Measurements from ENCODE around the gene FAM168A.

The FAM168A gene, protein sequence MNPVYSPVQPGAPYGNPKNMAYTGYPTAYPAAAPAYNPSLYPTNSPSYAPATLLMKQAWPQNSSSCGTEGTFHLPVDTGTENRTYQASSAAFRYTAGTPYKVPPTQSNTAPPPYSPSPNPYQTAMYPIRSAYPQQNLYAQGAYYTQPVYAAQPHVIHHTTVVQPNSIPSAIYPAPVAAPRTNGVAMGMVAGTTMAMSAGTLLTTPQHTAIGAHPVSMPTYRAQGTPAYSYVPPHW

DNA sequence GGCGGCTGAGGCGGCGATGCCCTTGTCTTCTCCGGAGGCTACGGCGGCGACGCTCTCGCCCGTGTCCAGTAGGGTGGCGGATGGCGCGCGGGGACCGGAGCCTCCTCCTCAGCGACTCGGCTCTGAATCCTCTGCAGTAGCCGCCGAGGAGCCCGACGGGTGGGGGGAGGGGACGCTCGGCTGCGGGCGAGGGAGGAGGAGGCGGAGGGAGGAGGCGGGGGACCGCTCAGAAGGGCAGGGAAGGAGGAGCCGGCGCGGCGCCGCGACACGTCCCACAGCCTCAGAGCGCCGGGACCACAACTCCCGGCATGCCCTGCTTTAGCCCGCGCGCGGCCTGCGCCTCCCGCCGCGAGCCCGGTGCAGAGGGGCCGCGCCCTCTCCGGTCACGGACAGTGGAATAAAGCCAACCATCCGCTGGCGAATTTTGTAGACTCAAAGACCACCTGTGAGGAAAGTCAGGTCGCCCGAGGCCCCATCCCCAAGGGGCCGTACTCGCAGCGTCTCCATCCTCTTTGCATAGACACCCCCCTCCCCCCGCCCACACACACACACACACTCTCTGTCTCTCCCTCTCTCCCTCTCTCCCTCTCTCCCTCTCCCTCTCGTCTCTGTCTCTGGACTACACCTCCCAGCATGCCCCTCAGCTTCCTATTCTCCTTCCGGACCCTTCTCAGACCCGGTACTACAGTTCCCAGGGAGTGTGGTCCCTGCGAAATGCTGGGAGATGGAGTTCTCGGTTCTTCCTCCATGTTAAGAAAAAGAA is at the start of gene FAM168A:
TSS of gene FAM168A (minus strand) at position 157 of the 763 bp plus-strand sequence. CDS start 129,638 bp downstream, outside the sequence.
- no peaks in the 10 kb centered on the region for H3K36me3 ChIP-seq (ENCODE audit: control insufficient read depth, insufficient read depth, low read length)
- H3K9me3 ChIP-seq (ENCODE audit: control insufficient read depth, insufficient read depth, low read length) = no peaks in the 10 kb centered on the region
- H3K27ac ChIP-seq (ENCODE audit: low read depth, low read length) = peak within 1 kb of the TSS; percentile 90
- peak within 1 kb of the TSS; percentile 88 for H3K4me3 ChIP-seq (ENCODE audit: low read depth, low read length)
- peaks cover 21% of the 10 kb centered on the region for H3K4me1 ChIP-seq (ENCODE audit: control insufficient read depth, insufficient read depth, low read length)
- no peaks in the 10 kb centered on the region for H3K27me3 ChIP-seq (ENCODE audit: control insufficient read depth, insufficient read depth, low read length)
- peak within 1 kb of the TSS; percentile 70 for H3K9ac ChIP-seq (ENCODE audit: low read depth, low read length)

DNA sequence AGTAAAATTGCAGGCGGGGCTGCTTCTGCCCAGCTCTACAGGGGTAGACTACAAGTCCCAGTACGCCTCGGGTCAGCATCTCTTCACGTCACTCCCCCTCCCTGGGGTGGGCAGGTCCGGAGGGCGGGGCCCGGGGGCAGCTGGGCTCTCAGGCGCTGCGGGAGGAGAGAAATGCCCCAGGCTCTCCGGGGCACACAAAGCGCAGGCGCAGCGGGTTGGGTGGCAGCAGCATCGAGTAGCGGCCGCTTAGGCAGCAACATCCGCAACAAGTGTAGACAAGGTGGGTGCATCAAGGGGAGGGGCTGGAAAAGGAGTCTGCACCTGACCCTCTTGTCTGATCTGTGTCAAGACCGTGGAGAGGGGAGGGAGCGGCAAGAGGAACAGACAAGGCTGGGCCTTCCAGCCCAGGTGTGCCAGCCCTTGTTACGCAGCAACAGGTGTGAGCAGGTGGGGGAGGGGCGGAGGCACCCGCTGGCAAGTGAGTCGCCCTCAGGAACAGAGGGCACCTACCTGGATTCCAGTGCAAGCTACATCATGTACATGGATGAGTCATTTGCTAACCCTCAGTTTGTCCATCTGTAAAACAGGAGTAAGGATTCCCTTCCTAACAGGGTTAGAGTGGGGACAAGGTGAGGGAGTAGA is 49.7 kb upstream of the FAM168A start:
- no peak overlapping the region for H3K9ac ChIP-seq (ENCODE audit: low read depth, low read length)
- peaks cover 9% of the 10 kb centered on the region; the same call in 1 of the 2 replicates for H3K27me3 ChIP-seq (ENCODE audit: control insufficient read depth, insufficient read depth, low read length)
- H3K4me3 ChIP-seq (ENCODE audit: low read depth, low read length) = peak overlapping the region; percentile 67
- H3K4me1 ChIP-seq (ENCODE audit: control insufficient read depth, insufficient read depth, low read length) = peaks cover 36% of the 10 kb centered on the region
- no peaks in the 10 kb centered on the region for H3K9me3 ChIP-seq (ENCODE audit: control insufficient read depth, insufficient read depth, low read length)
- H3K36me3 ChIP-seq (ENCODE audit: control insufficient read depth, insufficient read depth, low read length) = no peaks in the 10 kb centered on the region
- H3K27ac ChIP-seq (ENCODE audit: low read depth, low read length) = no peak overlapping the region

DNA sequence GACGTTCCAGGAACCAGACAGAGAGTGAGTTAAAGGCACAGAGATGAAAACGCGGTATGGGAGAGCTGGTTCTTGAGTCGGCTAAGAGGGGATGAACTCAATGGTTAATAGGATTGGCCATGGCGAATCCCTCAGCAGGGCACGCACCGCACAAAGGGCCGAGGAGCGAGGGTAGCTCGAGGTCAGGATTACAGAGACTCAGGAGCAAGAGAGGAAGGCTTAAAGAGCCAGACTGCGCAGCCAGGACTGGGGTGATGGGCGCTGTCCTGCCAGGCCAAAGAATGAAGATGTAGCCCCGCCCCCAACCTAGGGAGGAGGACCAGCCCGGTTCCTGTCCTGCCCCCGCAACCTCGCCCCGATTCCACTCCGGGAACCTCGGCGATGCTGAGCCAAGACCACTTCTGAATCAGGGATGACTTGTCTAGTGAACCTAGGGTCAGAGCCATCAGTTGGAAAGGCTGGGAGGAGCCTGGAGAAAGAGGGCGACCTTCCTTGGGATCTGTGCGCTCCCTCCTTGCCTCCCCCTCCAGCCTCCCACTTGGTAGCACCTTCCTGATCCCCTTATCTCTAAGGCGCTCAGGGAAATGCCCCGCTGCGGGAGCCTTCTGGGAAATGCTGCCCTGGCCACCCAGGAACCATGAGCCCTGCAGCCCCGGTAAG is 48.2 kb upstream of the FAM168A start, which contains the start of gene PLEKHB1:
TSS of gene PLEKHB1 (plus strand) at position 610 of the 660 bp plus-strand sequence. CDS start at position 638, 28 bp downstream.
- Histone ChIP-seq H3K4me3 (ENCODE audit: low read depth, low read length) (peak within 1 kb of the TSS; percentile 64), H3K36me3 (ENCODE audit: control insufficient read depth, insufficient read depth, low read length) (no peaks in the 10 kb centered on the region), H3K4me1 (ENCODE audit: control insufficient read depth, insufficient read depth, low read length) (peaks cover 32% of the 10 kb centered on the region), H3K9ac (ENCODE audit: low read depth, low read length) (peak within 1 kb of the TSS; percentile 44; the same call in 1 of the 2 replicates), H3K27me3 (ENCODE audit: control insufficient read depth, insufficient read depth, low read length) (peaks cover 9% of the 10 kb centered on the region; the same call in 1 of the 2 replicates), H3K9me3 (ENCODE audit: control insufficient read depth, insufficient read depth, low read length) (no peaks in the 10 kb centered on the region), H3K27ac (ENCODE audit: low read depth, low read length) (peak within 1 kb of the TSS; percentile 71)

DNA sequence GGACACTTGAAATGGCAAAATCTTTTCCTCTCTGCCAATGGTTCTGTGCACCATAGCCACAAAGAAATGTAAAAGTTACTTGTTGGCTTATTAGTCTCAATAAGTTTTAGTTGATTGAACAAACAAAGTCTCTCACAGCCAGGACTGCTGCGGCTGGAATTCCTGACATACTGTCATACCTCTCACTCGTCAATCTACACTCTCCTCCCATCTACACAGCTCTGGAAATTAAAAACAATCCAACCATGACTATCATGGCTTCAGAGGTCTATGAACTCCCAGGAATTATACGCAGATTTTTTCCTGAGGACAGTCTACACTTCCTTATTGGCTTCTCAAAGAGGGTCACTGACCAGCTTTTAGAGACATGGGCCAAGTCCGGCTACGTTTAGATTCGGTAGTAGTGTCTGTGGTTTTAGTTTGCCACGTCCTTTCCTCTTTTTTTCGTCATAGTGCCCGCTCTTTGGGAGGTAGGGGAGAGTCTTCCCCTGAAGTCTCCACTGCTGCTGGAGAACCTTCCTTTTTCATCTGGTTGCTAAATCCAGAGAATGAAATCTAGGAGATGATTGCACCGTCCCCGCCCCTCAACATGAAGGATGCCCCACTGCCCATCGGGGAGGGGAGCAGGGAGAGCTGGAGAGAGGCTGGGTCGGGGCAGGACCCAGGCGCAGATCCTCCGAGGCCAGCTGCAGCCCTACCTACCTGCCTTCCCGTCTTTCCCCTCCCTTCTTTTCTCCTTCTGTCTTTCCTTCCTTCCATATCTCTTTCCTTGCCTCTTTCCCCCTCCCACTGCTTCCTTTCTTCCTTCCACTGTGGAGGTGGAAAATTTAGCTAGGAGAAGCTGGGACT is 47.4 kb upstream of the FAM168A start:
- Histone ChIP-seq H3K4me3 (ENCODE audit: low read depth, low read length) (peak overlapping the region; percentile 64), H3K36me3 (ENCODE audit: control insufficient read depth, insufficient read depth, low read length) (no peaks in the 10 kb centered on the region), H3K4me1 (ENCODE audit: control insufficient read depth, insufficient read depth, low read length) (peaks cover 32% of the 10 kb centered on the region), H3K9me3 (ENCODE audit: control insufficient read depth, insufficient read depth, low read length) (no peaks in the 10 kb centered on the region), H3K27ac (ENCODE audit: low read depth, low read length) (peak overlapping the region; percentile 71), H3K9ac (ENCODE audit: low read depth, low read length) (peak overlapping the region; percentile 44; the same call in 1 of the 2 replicates), H3K27me3 (ENCODE audit: control insufficient read depth, insufficient read depth, low read length) (peaks cover 9% of the 10 kb centered on the region; the same call in 1 of the 2 replicates)

DNA sequence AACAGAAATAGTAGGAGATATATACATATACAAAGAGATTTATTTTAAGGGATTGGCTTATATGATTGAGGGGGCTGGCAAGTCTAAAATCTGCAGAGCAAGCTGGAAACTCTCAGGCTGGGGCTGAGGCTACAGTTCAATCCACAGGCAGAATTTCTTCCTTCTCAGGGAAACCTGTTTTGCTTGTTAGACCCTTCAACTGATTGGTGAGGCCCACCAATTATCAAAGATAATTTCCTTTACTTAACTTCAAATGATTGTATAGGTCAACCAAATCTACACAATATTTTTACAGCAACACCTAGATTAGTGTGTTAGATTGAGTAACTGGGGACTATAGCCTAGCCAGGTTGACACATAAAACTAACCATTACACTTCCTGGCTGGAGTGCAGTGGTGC is 43.8 kb upstream of the FAM168A start:
- Histone ChIP-seq H3K4me3 (ENCODE audit: low read depth, low read length) (no peak overlapping the region), H3K36me3 (ENCODE audit: control insufficient read depth, insufficient read depth, low read length) (no peaks in the 10 kb centered on the region), H3K27me3 (ENCODE audit: control insufficient read depth, insufficient read depth, low read length) (peaks cover 9% of the 10 kb centered on the region; the same call in 1 of the 2 replicates), H3K4me1 (ENCODE audit: control insufficient read depth, insufficient read depth, low read length) (peaks cover 16% of the 10 kb centered on the region), H3K9me3 (ENCODE audit: control insufficient read depth, insufficient read depth, low read length) (no peaks in the 10 kb centered on the region), H3K27ac (ENCODE audit: low read depth, low read length) (no peak overlapping the region), H3K9ac (ENCODE audit: low read depth, low read length) (no peak overlapping the region)

DNA sequence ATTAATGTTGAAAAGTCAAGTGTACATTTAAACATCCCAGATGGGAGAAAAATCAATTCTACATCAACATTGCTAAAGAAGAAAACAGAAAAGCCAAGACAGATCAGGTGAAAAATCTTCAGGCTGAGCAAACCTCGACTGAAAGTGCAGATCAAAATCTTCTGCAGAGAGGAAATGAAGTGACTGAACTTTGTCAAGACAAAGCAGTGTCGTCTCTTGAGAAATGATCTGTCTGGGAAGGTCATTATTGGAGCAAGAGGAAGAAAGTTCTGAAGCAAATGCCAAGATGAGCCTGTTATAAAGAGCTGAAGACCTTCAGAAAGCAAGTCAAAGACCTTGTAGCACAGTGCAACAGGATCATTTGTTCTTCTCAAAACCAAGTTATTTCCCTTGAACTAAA is 42.7 kb upstream of the FAM168A start:
- H3K27me3 ChIP-seq (ENCODE audit: control insufficient read depth, insufficient read depth, low read length) = peaks cover 9% of the 10 kb centered on the region; the same call in 1 of the 2 replicates
- H3K4me1 ChIP-seq (ENCODE audit: control insufficient read depth, insufficient read depth, low read length) = peaks cover 7% of the 10 kb centered on the region
- no peak overlapping the region for H3K4me3 ChIP-seq (ENCODE audit: low read depth, low read length)
- H3K9ac ChIP-seq (ENCODE audit: low read depth, low read length) = no peak overlapping the region
- H3K36me3 ChIP-seq (ENCODE audit: control insufficient read depth, insufficient read depth, low read length) = no peaks in the 10 kb centered on the region
- H3K27ac ChIP-seq (ENCODE audit: low read depth, low read length) = no peak overlapping the region
- H3K9me3 ChIP-seq (ENCODE audit: control insufficient read depth, insufficient read depth, low read length) = no peaks in the 10 kb centered on the region

DNA sequence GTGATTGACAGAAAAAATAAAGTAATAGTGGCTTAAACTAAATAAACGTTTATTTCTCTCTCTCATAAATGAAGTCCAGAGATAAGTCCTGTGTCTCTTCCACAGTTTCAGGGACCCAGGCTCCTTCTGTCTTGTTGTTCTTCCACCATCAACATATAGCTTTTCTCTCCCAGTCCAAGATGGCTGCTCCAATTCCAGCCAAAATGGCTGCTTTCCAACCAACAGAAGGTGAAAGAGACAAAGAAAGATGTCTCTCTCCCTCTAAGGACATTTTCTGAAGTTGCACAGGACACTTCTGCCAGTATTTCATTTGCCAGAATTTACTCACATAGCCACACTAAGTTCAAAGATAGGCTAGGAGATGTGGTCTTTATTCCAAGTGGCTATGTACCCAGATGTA is 39.1 kb upstream of the FAM168A start:
- H3K4me1 ChIP-seq (ENCODE audit: control insufficient read depth, insufficient read depth, low read length) = peaks cover 6% of the 10 kb centered on the region
- H3K27me3 ChIP-seq (ENCODE audit: control insufficient read depth, insufficient read depth, low read length) = no peaks in the 10 kb centered on the region
- H3K4me3 ChIP-seq (ENCODE audit: low read depth, low read length) = no peak overlapping the region

DNA sequence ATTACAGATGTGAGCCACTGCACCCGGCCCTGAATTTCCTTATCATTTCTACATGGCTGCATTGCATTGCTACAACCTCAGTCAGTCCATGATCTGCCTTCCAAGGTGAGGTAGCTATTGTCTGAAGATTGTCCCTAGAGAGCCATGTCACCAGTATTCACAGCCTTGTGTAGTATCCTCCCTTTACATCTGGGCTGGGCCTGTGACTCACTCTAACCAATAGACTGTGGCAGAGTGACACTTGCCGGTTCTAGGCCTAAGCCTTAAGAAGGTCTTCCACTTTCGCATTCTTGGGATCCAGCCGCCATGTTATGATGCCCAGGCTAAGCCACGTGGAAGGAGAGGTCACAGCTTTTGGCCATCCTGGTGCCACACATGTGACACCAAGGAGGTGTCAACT is 38.3 kb upstream of the FAM168A start:
- Histone ChIP-seq H3K27me3 (ENCODE audit: control insufficient read depth, insufficient read depth, low read length) (no peaks in the 10 kb centered on the region), H3K4me3 (ENCODE audit: low read depth, low read length) (no peak overlapping the region), H3K4me1 (ENCODE audit: control insufficient read depth, insufficient read depth, low read length) (peaks cover 6% of the 10 kb centered on the region), H3K27ac (ENCODE audit: low read depth, low read length) (no peak overlapping the region), H3K9ac (ENCODE audit: low read depth, low read length) (no peak overlapping the region), H3K36me3 (ENCODE audit: control insufficient read depth, insufficient read depth, low read length) (no peaks in the 10 kb centered on the region), H3K9me3 (ENCODE audit: control insufficient read depth, insufficient read depth, low read length) (no peaks in the 10 kb centered on the region)

More for the DNA sequence above, 39.1 kb upstream of the FAM168A start:
- no peak overlapping the region for H3K27ac ChIP-seq (ENCODE audit: low read depth, low read length)
- H3K9ac ChIP-seq (ENCODE audit: low read depth, low read length) = no peak overlapping the region
- no peaks in the 10 kb centered on the region for H3K36me3 ChIP-seq (ENCODE audit: control insufficient read depth, insufficient read depth, low read length)
- no peaks in the 10 kb centered on the region for H3K9me3 ChIP-seq (ENCODE audit: control insufficient read depth, insufficient read depth, low read length)

DNA sequence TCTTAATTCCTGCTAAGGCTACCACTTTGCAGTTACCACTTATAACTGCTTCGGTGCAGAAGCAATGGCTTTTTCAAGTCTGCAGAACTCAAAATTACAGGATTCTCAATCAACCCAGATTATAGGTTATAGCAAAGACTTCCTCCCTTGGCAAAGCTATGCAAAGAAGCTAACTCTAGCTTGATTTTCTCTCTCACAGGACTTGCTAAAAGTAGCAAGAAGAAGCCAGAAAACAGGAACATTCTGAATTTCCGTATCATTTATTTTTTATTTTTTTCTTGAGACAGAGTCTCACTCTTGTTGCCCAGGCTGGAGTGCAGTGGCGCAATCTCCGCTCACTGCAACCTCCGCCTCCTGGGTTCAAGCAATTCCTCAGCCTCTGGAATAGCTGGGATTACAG is 37.8 kb upstream of the FAM168A start:
- H3K36me3 ChIP-seq (ENCODE audit: control insufficient read depth, insufficient read depth, low read length) = no peaks in the 10 kb centered on the region
- no peak overlapping the region for H3K4me3 ChIP-seq (ENCODE audit: low read depth, low read length)
- peaks cover 2% of the 10 kb centered on the region for H3K27me3 ChIP-seq (ENCODE audit: control insufficient read depth, insufficient read depth, low read length)
- no peak overlapping the region for H3K9ac ChIP-seq (ENCODE audit: low read depth, low read length)
- peaks cover 6% of the 10 kb centered on the region for H3K4me1 ChIP-seq (ENCODE audit: control insufficient read depth, insufficient read depth, low read length)
- H3K27ac ChIP-seq (ENCODE audit: low read depth, low read length) = no peak overlapping the region
- no peaks in the 10 kb centered on the region for H3K9me3 ChIP-seq (ENCODE audit: control insufficient read depth, insufficient read depth, low read length)

DNA sequence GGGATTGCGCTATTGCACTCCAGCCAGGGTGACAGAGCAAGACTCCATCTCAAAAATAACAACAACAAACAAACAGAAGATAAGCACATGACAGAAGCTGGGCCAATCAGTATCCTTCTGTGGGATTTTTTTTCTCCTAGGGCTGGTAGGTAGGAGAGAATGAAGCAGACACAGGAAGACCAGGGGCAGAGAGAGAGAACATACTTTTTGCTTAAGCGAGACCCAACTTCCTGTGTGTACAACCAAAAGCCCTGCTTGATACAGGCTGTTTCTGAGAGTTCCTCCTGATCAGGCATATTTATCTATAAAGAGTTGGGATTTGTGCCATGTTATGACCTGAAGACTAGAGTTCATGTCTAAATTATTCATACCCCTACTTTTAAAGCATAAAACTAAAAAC is 36.1 kb upstream of the FAM168A start:
- H3K9ac ChIP-seq (ENCODE audit: low read depth, low read length) = no peak overlapping the region
- H3K36me3 ChIP-seq (ENCODE audit: control insufficient read depth, insufficient read depth, low read length) = no peaks in the 10 kb centered on the region
- no peak overlapping the region for H3K27ac ChIP-seq (ENCODE audit: low read depth, low read length)
- H3K4me1 ChIP-seq (ENCODE audit: control insufficient read depth, insufficient read depth, low read length) = peaks cover 18% of the 10 kb centered on the region
- H3K9me3 ChIP-seq (ENCODE audit: control insufficient read depth, insufficient read depth, low read length) = no peaks in the 10 kb centered on the region
- no peak overlapping the region for H3K4me3 ChIP-seq (ENCODE audit: low read depth, low read length)
- peaks cover 14% of the 10 kb centered on the region for H3K27me3 ChIP-seq (ENCODE audit: control insufficient read depth, insufficient read depth, low read length)
